HK-2 (cell line): ENCODE measurements around the gene PCNP.
A peak's percentile ranks its signal among the peaks of the same experiment; 100 is the strongest.
"Not testable (repeated sequence)": the region's sequence is repeated elsewhere in the genome, so short reads cannot be mapped to it uniquely, and the experiment has no call there.

Experiments
- DNase-seq: peaks from one replicate; pipeline ENCODE4 v3.0.0-alpha.2; 2018; ENCODE audit not compliant: unreplicated experiment

Gene PCNP, protein sequence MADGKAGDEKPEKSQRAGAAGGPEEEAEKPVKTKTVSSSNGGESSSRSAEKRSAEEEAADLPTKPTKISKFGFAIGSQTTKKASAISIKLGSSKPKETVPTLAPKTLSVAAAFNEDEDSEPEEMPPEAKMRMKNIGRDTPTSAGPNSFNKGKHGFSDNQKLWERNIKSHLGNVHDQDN

DNA sequence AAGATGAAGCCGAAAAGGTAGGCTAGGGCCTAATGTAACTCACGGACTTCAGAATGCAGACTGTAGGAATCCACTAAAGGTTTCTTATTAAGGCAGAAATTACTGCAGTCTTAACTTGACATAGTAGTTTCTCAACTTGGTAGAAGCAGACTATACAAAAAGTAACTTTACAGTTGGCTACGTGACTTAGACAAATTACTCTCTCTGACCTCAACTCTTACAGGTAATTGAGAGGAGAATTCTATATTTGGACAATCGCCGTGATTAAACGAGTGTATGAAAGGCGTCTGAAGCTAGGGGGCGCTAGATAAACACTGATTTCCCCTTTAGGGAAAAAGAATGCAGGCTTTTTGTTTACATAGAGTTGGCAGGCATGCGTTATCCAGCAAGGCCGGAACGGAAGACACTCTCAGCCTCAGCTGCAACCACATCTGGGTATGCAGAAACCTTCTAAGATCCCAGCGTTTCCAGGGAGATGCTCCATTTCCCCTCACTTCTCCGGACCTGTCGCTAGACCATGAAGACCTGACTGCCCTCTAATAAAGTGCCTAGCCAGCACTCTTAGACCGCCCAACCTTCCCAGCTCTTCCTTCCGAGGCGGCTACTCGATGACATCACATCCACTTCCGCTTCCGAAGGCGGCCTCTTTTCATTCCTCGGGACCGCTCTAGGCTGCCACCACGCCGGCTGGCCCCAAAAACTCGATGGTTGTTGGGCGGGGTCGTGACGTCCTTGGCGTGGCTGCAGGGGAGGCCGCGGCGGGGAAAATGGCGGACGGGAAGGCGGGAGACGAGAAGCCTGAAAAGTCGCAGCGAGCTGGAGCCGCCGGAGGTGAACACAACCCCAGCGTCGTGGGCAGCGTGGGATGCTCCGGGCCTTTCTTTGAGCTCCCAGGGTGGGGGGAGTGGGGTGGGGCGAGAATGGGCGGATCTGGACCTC lies at the start of gene PCNP:
Gene PCNP (plus strand): TSS at position 732 of the 939 bp plus-strand sequence. CDS start 36 bp downstream, at position 768.
- DNase-seq, result peak; percentile 99

DNA sequence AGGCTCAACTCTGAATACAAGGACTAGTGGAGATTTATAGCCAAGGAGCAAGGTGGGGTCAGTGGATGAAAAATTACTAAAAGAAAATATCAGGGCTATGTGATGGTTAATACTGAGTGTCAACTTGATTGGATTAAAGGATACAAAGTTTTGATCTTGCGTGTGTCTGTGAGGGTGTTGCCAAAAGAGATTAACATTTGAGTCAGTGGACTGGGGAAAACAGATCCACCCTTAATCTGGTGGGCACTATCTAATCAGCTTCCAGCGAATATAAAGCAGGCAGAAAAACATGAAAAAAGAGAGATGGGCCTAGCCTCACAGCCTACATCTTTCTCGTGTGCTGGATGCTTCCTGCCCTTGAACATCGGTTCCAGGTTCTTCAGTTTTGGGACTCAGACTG lies 46.5 kb upstream of the PCNP start:
- DNase-seq, result no peak

DNA sequence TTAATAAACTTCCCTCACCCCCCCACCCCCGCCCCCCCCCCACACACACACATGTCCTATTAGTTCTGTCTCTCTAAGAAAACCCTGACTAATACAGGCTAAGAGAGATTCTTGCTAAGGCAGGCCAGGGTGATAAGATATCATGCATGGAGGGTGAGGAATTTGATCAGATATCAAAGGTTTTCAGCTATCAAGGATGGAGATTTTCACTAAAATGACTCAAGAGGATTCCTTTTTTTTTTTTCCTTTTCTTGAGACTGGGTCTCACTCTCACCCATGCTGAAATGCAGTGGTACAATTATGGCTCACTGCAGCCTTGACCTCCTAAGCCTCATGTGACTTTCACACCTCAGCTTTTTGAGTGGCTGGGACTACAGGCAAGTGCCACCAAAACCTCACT lies 46.1 kb upstream of the PCNP start:
- DNase-seq, result no peak

DNA sequence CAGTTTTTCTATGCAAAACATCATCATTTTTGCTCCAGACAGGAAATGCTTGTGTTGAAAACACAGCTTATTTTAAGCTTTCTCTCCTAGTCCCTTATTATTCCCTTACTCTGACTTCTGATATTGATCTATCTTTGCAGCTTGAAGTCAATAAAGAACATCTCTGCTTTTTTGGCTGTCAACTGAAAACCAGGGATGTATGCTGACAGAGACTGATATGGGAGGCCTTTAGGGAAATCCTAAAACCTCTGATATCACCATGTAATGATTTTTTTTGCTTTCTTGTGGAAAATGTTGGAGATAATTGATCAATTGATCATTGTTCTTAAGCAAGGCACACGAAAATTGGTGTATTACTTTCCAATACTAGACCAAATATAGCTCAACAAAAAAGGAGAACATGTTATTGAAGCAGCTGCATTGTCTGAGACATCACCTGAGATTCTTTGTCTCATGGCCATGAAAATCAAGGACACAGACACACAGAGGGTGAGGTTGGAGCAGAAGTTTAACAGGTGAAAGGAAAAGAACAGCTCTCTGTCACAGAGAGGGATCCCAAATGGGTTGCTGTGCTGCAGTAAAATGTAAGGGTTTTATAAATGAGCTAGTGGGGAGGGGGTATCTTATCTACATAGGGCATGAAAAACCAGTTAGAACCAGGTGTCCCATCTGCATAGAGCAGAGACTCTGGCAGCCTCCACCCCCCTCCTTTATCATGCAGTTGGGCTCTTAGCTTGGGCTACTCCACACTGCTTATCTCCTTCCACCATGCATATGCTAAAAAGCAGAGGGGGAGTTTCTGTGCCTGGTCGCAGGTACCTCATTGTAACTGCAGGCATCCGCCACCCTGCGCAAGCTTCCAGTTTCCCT lies 43.9 kb upstream of the PCNP start:
- no peak for DNase-seq

DNA sequence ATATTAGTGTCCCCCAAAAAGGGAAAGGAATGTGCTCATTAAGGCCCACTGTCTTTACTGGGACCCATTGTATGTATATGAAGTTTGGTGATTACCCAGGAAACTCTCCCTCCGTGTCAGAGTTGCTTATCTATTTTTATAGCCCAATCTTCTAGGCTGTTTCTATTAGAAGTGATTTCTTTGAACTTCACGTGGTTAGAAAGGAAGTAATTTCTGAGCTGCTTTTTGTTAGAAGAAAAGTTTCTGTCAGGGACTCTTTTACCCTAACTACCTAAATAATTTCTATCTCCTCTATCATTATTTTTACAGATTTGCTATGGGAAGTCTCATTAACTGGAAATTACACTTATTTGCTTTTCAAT lies 43.3 kb upstream of the PCNP start:
- DNase-seq, result no peak

DNA sequence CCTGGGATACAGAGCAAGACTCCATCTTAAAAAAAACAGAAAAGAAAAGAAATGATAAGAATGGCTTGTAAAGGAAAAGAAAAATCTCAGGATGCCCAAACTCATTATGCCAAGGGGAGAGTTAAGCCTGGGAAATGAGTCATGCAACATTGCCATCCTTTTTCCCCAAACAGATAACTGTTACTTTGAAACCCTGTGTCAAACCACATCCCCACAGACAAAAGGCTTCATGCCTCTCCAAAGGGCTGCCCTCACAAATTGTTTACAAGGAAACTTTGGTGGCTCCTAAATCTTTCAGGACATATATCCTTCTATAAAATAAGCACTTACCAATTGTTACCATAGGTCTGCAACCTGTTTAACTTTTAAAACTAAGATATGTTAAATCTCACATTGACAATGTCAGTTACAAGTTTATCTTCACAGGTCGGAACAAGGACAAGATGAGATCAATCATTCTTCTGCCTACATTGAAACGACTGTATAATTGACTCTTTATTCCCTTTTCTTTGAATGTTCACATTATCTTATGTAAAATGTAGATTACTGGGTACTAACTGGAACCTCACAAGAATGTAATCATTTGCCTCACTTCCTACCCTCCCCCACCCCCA lies 42.4 kb upstream of the PCNP start:
- no peak for DNase-seq

DNA sequence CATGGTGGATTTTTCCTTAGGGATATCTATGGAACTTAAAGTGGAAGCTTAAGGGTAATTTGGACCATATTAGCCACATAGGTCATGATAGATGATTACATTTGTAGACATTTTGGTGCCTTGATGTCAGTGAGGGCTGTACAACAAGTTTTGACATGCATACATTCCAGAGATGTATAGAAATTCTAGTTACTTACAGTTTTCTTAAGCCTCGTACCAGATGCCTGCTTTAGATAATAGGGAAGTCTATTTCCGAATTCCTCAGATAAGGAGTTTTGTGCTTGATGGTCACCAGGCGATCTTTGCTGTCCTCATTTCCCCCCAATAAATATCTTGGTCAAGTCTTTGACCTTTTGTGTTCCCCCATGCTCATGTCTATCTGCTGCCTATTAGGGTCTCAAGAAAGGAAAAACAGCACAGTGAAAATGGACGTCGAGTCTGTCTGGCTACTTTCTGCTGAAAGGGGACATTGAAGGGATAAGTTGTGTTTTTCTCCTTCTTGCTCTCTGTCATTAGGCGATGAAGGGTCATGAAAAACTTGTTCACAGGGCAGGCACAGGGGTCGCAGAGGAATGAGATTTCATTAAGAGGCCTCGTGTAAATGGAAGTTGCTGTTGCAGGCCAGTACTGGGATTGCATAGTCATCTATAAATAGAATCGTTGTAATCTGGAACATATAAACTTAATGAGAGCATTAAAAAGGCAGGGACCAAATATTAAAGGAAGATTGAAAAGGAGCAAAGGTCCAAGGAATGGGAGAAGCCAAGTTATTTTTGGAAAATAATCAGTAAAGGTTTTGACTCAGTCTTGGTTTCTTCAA lies 41.0 kb upstream of the PCNP start:
- no peak for DNase-seq

DNA sequence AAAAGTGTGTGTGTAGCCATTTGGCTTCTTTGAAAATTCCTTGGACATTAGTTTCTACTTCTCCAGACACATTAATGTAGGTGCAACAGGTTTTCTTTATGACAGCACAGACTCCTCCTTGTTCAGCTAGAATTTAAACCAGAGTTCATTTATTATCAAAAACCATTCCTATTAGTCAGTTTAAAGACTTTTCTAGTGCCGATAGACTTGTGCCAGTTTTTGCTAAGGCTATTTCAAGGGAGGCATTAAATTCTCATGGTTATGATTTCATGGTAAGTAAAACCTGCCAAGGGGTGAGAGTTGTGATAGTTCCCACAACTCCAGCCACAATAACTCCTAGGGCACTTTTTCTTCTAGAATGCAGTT lies 40.4 kb upstream of the PCNP start:
- DNase-seq, result no peak

DNA sequence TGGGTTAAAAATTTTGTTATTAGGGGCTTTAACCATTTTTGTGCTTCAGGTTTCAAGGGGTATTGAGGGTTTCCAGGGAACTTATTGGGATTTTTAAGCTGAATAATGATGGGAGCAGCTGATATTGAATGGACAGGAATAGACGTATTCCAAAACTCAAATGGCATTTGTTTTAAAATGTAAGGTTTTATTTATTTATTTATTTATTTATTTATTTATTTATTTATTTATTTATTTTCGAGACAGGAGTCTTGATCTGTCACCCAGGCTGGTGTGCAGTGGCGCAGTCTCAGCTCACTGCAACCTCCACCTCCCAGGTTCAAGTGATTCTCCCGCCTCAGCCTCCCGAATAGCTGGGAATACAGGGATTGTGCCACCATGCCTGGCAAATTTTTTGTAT lies 38.8 kb upstream of the PCNP start:
- DNase-seq, result no peak

DNA sequence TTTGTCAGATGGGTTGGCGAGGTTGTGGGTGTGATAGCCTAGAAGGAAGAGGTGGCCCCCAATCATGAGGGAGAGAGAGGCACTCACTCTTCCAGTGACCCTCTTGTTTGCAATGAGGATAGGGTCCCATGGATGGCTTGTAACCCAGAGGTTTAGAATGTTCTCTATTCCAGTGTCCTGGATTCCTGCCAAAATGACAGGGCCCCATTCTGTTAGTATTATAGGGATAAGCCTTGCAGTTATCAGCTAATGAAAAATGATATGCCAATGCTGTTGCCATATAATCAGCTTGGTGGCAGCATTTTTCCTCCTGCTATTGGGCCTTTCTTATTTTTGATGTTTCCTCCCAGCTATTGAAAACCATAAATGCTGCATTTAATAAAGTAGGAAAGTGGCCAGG lies 37.7 kb upstream of the PCNP start:
- DNase-seq, result no peak

DNA sequence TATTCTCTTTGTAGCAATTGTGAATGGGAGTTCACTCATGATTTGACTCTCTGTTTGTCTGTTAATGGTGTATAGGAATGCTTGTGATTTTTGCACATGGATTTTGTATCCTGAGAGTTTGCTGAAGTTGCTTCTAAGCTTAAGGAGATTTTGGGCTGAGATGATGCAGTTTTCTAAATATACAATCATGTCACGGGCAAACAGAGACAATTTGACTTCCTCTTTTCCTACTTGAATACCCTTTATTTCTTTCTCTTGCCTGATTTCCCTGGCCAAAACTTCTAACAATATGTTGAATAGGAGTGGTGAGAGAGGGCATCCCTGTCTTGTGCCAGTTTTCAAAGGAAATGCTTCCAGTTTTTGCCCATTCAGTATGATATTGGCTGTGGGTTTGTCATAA lies 37.0 kb upstream of the PCNP start:
- not testable (repeated sequence) for DNase-seq

DNA sequence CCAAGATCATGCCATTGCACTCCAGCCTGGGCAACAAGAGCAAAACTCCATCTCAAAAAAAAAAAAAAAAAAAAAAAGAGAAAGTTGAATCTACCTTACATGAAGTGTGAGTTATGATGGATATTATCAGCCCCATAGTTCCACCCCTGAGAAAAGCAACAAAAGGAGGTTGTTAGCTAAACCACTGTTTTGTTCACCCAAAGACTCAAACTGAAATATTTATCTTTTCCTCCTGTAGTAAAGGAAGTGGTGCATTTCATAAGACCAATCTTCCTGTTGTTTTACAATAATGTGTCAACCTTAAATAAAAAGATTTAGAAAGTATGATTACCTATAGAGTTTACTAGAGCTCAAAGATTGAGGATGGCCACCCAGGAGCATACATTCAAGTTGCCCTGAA lies 31.0 kb upstream of the PCNP start:
- no peak for DNase-seq

DNA sequence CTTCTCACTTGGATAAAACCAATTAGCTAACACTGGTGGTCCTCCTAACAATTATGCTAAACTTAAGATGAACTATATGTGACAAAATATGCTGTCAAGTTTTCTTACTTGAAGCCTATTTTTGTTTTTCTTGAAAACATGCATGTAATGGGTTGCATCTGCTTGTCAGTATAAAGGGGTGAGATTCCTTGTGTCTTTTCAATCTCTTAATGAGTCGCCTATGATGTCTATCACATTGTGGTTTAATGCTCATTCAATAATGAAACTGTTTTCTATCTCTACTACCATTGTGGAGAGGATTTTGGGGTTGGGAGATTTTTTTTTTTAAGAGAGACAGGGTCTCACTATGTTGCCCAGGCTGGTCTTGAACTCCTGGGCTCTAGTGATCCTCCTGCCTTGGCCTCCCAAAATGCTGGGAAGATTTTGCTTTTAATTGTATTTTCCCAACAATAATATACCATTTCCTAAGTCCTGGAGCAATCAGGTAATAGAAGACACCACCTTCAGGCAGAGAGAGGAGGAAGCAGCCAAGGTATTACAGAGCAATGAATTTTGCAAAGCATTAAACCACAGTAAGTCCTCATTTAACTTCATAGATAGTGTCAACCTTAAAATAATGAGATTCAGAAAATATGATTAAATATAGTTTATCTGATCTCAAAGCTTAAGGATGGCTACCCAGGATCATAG lies 29.7 kb upstream of the PCNP start:
- no peak for DNase-seq

DNA sequence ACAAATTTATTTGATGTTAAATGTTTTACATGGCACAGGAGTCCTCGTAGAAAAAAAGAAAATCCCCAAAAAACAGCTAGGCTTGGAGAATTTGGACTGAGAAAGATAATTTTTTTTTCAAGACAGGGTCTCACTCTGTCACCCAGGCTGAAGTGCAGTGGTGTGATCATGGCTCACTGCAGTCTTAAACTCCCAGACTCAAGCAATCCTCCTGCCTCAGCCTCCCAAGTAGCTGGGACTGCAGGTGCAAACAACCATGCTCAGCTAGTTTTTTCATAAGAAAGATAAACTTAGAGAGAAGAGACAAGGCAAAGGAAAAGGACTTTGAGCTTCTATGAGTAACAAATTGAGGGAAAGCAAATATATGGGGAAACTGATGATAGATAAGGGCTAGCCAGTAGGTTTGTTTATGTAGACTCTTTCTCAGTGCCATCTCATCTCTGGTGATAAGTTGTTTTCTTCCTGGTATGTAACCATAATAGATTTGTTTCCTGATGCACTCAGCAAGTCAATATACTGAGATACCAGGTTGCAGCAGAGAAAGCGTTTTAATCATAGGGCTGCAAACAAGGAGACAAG lies 25.4 kb upstream of the PCNP start:
- no peak for DNase-seq

DNA sequence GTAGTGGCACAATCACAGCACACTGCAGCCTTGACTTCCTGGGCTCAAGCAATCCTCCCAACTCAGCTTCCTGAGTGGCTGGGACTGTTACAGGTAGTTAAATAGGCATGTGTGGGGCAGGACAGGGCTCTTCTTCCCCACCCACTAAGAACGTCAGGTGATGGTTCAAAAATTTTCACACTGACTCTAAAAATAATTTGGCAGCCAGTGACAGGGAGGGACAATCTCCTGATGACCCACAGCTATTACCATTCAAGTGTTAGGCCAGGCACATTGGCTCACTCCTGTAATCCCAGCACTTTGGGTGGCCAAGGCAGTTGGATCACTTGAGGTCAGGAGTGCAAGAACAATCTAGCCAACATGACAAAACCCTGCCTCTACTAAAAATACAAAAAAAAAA lies 24.5 kb upstream of the PCNP start:
- no peak for DNase-seq

DNA sequence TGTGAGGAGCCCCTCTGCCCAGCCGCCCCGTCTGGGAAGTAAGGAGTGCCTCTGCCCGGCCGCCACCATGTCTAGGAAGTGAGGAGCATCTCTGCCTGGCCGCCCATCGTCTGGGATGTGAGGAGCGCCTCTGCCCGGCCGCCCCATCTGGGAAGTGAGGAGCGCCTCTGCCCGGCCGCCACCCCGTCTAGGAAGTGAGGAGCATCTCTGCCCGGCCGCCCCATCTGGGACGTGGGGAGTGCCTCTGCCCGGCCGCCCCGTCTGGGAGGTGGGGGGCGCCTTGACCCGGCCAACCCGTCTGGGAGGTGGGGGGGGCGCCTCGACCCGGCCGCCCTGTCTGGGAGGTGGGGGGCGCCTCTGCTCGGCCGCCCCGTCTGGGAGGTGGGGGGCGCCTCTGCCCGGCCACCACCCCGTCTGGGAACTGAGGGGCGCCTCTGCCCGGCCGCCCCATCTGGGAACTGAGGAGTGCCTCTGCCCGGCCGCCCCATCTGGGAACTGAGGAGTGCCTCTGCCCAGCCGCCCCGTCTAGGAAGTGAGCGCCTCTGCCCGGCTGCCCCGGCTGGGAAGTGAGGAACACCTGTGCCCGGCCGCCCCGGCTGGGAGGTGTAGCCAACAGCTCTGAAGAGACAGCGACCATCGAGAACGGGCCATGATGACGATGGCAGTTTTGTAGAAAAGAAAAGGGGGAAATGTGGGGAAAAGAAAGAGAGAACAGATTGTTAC lies 22.5 kb upstream of the PCNP start:
- not testable (repeated sequence) for DNase-seq

DNA sequence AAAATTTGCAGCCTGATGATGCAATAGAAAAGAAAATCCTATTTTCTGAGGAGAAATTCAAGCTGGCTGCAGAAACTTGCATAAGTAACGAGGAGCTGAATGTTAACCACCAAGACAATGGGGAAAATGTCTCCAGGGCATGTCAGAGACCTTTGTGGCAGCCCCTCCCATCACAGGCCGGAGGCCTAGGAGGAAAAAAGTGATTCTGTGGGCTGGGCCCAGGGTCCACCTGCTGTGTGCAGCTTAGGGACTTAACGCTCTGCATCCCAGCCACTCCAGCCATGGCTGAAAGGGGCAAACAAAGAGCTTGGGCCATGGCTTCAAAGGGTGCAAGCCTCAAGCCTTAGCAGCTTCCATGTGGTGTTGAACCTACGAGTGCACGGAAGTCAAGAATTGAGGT lies 20.6 kb upstream of the PCNP start:
- not testable (repeated sequence) for DNase-seq

DNA sequence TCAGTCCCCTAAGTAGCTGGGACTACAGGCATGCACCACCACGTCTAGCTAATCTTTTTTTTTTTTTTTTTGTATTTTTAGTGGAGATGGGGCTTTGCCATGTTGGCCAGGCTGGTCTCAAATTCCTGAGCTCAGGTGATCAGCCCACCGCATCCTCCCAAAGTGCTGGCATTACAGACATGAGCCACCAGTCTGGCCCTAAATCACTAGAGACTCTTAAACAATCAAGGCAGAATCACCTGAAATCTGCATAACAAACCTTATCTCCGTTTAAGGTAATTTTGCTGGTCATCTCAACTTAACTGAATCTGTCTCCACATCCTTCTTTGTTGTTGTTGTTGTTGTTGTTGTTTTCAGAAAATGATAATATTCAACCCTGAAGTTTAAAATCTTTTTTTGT lies 17.9 kb upstream of the PCNP start:
- DNase-seq, result no peak

DNA sequence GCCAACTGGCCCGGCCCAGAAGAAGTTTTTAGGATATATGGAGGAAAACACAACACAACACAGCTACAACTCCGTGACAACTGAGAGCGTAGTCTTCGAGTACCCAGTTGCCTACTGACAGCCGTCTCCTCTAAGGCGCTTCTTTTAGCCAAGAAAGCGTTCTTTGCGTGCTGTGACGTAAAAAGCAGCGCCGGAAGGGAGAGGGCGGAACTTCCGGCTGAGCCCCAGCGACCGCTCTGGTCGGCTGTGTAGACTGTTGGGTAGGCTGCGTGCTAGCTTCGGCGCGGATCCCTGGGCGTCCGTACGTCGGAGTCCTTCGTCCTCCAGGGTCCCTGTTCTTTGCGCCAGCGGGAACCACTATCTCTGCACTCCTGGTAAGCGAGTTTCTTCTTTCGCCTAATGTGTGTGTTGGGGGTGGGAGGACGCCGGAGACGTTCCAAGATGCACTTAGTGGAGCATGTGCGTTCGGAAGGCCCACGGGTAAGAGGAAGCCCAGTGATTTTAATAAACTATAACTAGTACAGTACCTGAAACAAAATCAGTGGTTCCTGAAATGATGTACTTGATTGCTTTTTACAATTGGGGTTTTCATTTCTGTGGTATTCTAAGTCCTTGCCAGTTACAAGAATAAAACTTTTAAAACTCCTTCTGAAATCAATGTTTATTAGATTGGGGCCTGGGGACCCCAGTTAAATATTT lies 12.2 kb upstream of the PCNP start, which contains the start of gene TRMT10C:
Gene TRMT10C (plus strand): TSS at position 239 of the 699 bp plus-strand sequence. CDS start 2,914 bp downstream, outside the sequence.
- DNase-seq, result peak; percentile 89
